ENCODE results near the gene C5orf22. TPM values are rescaled to one million over a fixed set of nuclear protein-coding genes. Genes with fewer than 3 reads are reported as not detected.

C5orf22 gene
- total and polyA plus RNA-seq, 2 donors (not counting 1 experiment from before 2014, with no cell fraction given), result 20.0 to 26.9 TPM

GRCh38 chr5:31568302-31568835, 36.3 kb downstream of the C5orf22 start:
- Histone ChIP-seq H3K4me1 (ENCODE audit: control insufficient read depth, extremely low read depth, insufficient read depth, low read length) (no peaks in the 10 kb centered on the region), H3K4me2 (ENCODE audit: extremely low read depth, insufficient read depth, low read length) (no peak overlapping the region), H3K9ac (ENCODE audit: insufficient read depth, low read length) (no peak overlapping the region), H4K20me1 (ENCODE audit: control insufficient read depth, extremely low read depth, insufficient read depth, low read length) (no peaks in the 10 kb centered on the region), H3K4me3 (replicated peaks in 1 of 4; ENCODE audit: control extremely low read depth in 1 of 4, insufficient read depth in 1 of 4, low read depth in 3 of 4, low read length in 4 of 4) (no peak overlapping the region), H3K27ac (ENCODE audit: insufficient read depth, low read length) (no peak overlapping the region), H3K9me3 (ENCODE audit: control insufficient read depth, insufficient read depth, low read depth, low read length) (no peaks in the 10 kb centered on the region), H3K36me3 (ENCODE audit: control insufficient read depth, insufficient read depth, low read length) (no peaks in the 10 kb centered on the region), H3K79me2 (ENCODE audit: control insufficient read depth, insufficient read depth, low read length) (no peaks in the 10 kb centered on the region), H2AFZ (ENCODE audit: low read length) (no peak overlapping the region), H3K27me3 (ENCODE audit: control insufficient read depth, insufficient read depth, low read length) (no peaks in the 10 kb centered on the region)
- DNase-seq (ENCODE audit: low read depth in 2 of 2), result no peak
- no peak for TF ChIP-seq CTCF (conservative IDR thresholded peaks at IDR 0.05 in 1 of 2, IDR thresholded peaks at IDR 0.05 in 1 of 2; ENCODE audit: low read depth in 1 of 2, low read length in 2 of 2)
- no peak for TF ChIP-seq EZH2 (IDR thresholded peaks at IDR 0.05; ENCODE audit: low read length, missing control alignments)

- H3K79me2 ChIP-seq (ENCODE audit: control insufficient read depth, insufficient read depth, low read length), result no peaks in the 10 kb centered on the region
- no peak overlapping the region for H3K4me3 ChIP-seq (replicated peaks in 1 of 4; ENCODE audit: control extremely low read depth in 1 of 4, insufficient read depth in 1 of 4, low read depth in 3 of 4, low read length in 4 of 4)
- H3K27ac ChIP-seq (ENCODE audit: insufficient read depth, low read length), result no peak overlapping the region
- H3K4me2 ChIP-seq (ENCODE audit: extremely low read depth, insufficient read depth, low read length), result no peak overlapping the region
- TF ChIP-seq EZH2 (IDR thresholded peaks at IDR 0.05; ENCODE audit: low read length, missing control alignments) (no peak), CTCF (conservative IDR thresholded peaks at IDR 0.05 in 1 of 2, IDR thresholded peaks at IDR 0.05 in 1 of 2; ENCODE audit: low read depth in 1 of 2, low read length in 2 of 2) (no peak)
- no peaks in the 10 kb centered on the region for H3K4me1 ChIP-seq (ENCODE audit: control insufficient read depth, extremely low read depth, insufficient read depth, low read length)
- no peak overlapping the region for H2AFZ ChIP-seq (ENCODE audit: low read length)
- H3K9me3 ChIP-seq (ENCODE audit: control insufficient read depth, insufficient read depth, low read depth, low read length), result no peaks in the 10 kb centered on the region
- no peaks in the 10 kb centered on the region for H3K27me3 ChIP-seq (ENCODE audit: control insufficient read depth, insufficient read depth, low read length)
- no peaks in the 10 kb centered on the region for H4K20me1 ChIP-seq (ENCODE audit: control insufficient read depth, extremely low read depth, insufficient read depth, low read length)
- DNase-seq (ENCODE audit: low read depth in 2 of 2), result no peak
- H3K36me3 ChIP-seq (ENCODE audit: control insufficient read depth, insufficient read depth, low read length), result no peaks in the 10 kb centered on the region
- no peak overlapping the region for H3K9ac ChIP-seq (ENCODE audit: insufficient read depth, low read length)
Measured at GRCh38 chr5:31569068-31569467, 37.0 kb downstream of the C5orf22 start.

- DNase-seq (ENCODE audit: low read depth in 2 of 2), result no peak
- Histone ChIP-seq H4K20me1 (ENCODE audit: control insufficient read depth, extremely low read depth, insufficient read depth, low read length) (no peaks in the 10 kb centered on the region), H2AFZ (ENCODE audit: low read length) (no peak overlapping the region), H3K36me3 (ENCODE audit: control insufficient read depth, insufficient read depth, low read length) (no peaks in the 10 kb centered on the region), H3K79me2 (ENCODE audit: control insufficient read depth, insufficient read depth, low read length) (no peaks in the 10 kb centered on the region), H3K4me3 (replicated peaks in 1 of 4; ENCODE audit: control extremely low read depth in 1 of 4, insufficient read depth in 1 of 4, low read depth in 3 of 4, low read length in 4 of 4) (no peak overlapping the region), H3K9me3 (ENCODE audit: control insufficient read depth, insufficient read depth, low read depth, low read length) (no peaks in the 10 kb centered on the region), H3K4me2 (ENCODE audit: extremely low read depth, insufficient read depth, low read length) (no peak overlapping the region), H3K4me1 (ENCODE audit: control insufficient read depth, extremely low read depth, insufficient read depth, low read length) (no peaks in the 10 kb centered on the region), H3K9ac (ENCODE audit: insufficient read depth, low read length) (no peak overlapping the region), H3K27ac (ENCODE audit: insufficient read depth, low read length) (no peak overlapping the region), H3K27me3 (ENCODE audit: control insufficient read depth, insufficient read depth, low read length) (no peaks in the 10 kb centered on the region)
- TF ChIP-seq CTCF (conservative IDR thresholded peaks at IDR 0.05 in 1 of 2, IDR thresholded peaks at IDR 0.05 in 1 of 2; ENCODE audit: low read depth in 1 of 2, low read length in 2 of 2), result no peak
- no peak for TF ChIP-seq EZH2 (IDR thresholded peaks at IDR 0.05; ENCODE audit: low read length, missing control alignments)
Measured at GRCh38 chr5:31573494-31574142, 41.5 kb downstream of the C5orf22 start.
